ENCODE results near the gene ASCL4. TPM values are rescaled to one million over a fixed set of nuclear protein-coding genes. Genes with fewer than 3 reads are reported as not detected.

Gene ASCL4
- total and polyA plus RNA-seq, 2 experiments from 2014 or later = not detected

DNA sequence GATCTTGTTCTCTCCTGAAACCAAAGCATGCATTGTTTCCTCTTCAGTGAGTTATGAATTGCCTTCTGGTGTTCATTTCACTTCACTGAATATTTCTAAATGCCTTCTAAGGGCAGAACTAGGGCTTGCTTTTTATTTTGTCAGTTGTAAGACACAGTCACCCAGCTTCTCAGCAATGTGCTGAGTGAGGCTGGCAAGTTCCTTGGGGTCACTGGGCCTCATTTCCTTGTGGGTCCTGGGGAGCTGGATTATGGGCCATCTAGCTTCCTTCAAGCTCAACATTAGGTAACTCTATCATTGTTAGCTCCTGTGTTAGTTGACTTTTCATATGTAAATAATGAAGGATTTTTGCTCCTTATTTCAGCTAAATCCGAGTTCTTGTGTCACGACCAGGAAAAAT is 13.8 kb downstream of the ASCL4 start:
- Histone ChIP-seq H3K9me2 (ENCODE audit: insufficient read depth) (peaks cover 15% of the 10 kb centered on the region), H3K27me3 (ENCODE audit: insufficient read depth) (no peaks in the 10 kb centered on the region), H3K4me3 (no peak overlapping the region), H3K4me2 (no peak overlapping the region), H3K36me3 (ENCODE audit: insufficient read depth) (no peaks in the 10 kb centered on the region), H3K4me1 (ENCODE audit: insufficient read depth) (peaks cover 8% of the 10 kb centered on the region), H3K79me2 (replicated peaks; ENCODE audit: insufficient read depth) (no peaks in the 10 kb centered on the region), H4K20me1 (replicated peaks; ENCODE audit: insufficient read depth) (no peaks in the 10 kb centered on the region), H3K27ac (ENCODE audit: low read depth) (no peak overlapping the region), H2AFZ (peak overlapping the region; percentile 94), H3F3A (replicated peaks; ENCODE audit: low read depth) (no peaks in the 10 kb centered on the region)
- ATAC-seq (no peak), DNase-seq (ENCODE audit: low spot score) (no peak)
- Mint-ChIP-seq H3K27ac (no peak overlapping the region), H3K36me3 (ENCODE audit: low read depth) (peaks cover 8% of the 10 kb centered on the region; the same call in 1 of the 3 replicates), H3K4me3 (no peak overlapping the region), H3K4me1 (peaks cover 7% of the 10 kb centered on the region; the same call in 1 of the 3 replicates), H3K9me3 (peaks cover 26% of the 10 kb centered on the region), H3K27me3 (ENCODE audit: insufficient read depth, low read depth, poor library complexity) (peaks cover 1% of the 10 kb centered on the region)
- TF ChIP-seq, protein P1, sequence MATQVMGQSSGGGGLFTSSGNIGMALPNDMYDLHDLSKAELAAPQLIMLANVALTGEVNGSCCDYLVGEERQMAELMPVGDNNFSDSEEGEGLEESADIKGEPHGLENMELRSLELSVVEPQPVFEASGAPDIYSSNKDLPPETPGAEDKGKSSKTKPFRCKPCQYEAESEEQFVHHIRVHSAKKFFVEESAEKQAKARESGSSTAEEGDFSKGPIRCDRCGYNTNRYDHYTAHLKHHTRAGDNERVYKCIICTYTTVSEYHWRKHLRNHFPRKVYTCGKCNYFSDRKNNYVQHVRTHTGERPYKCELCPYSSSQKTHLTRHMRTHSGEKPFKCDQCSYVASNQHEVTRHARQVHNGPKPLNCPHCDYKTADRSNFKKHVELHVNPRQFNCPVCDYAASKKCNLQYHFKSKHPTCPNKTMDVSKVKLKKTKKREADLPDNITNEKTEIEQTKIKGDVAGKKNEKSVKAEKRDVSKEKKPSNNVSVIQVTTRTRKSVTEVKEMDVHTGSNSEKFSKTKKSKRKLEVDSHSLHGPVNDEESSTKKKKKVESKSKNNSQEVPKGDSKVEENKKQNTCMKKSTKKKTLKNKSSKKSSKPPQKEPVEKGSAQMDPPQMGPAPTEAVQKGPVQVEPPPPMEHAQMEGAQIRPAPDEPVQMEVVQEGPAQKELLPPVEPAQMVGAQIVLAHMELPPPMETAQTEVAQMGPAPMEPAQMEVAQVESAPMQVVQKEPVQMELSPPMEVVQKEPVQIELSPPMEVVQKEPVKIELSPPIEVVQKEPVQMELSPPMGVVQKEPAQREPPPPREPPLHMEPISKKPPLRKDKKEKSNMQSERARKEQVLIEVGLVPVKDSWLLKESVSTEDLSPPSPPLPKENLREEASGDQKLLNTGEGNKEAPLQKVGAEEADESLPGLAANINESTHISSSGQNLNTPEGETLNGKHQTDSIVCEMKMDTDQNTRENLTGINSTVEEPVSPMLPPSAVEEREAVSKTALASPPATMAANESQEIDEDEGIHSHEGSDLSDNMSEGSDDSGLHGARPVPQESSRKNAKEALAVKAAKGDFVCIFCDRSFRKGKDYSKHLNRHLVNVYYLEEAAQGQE (IDR thresholded peaks at IDR 0.05; ENCODE audit: unreplicated experiment) = no peak
- TF ChIP-seq ZNF114 (CRISPR knock-in tag; IDR thresholded peaks at IDR 0.05) = no peak
- no peak for TF ChIP-seq JUNB (IDR thresholded peaks at IDR 0.05; ENCODE audit: unreplicated experiment)
- TF ChIP-seq, protein P2, sequence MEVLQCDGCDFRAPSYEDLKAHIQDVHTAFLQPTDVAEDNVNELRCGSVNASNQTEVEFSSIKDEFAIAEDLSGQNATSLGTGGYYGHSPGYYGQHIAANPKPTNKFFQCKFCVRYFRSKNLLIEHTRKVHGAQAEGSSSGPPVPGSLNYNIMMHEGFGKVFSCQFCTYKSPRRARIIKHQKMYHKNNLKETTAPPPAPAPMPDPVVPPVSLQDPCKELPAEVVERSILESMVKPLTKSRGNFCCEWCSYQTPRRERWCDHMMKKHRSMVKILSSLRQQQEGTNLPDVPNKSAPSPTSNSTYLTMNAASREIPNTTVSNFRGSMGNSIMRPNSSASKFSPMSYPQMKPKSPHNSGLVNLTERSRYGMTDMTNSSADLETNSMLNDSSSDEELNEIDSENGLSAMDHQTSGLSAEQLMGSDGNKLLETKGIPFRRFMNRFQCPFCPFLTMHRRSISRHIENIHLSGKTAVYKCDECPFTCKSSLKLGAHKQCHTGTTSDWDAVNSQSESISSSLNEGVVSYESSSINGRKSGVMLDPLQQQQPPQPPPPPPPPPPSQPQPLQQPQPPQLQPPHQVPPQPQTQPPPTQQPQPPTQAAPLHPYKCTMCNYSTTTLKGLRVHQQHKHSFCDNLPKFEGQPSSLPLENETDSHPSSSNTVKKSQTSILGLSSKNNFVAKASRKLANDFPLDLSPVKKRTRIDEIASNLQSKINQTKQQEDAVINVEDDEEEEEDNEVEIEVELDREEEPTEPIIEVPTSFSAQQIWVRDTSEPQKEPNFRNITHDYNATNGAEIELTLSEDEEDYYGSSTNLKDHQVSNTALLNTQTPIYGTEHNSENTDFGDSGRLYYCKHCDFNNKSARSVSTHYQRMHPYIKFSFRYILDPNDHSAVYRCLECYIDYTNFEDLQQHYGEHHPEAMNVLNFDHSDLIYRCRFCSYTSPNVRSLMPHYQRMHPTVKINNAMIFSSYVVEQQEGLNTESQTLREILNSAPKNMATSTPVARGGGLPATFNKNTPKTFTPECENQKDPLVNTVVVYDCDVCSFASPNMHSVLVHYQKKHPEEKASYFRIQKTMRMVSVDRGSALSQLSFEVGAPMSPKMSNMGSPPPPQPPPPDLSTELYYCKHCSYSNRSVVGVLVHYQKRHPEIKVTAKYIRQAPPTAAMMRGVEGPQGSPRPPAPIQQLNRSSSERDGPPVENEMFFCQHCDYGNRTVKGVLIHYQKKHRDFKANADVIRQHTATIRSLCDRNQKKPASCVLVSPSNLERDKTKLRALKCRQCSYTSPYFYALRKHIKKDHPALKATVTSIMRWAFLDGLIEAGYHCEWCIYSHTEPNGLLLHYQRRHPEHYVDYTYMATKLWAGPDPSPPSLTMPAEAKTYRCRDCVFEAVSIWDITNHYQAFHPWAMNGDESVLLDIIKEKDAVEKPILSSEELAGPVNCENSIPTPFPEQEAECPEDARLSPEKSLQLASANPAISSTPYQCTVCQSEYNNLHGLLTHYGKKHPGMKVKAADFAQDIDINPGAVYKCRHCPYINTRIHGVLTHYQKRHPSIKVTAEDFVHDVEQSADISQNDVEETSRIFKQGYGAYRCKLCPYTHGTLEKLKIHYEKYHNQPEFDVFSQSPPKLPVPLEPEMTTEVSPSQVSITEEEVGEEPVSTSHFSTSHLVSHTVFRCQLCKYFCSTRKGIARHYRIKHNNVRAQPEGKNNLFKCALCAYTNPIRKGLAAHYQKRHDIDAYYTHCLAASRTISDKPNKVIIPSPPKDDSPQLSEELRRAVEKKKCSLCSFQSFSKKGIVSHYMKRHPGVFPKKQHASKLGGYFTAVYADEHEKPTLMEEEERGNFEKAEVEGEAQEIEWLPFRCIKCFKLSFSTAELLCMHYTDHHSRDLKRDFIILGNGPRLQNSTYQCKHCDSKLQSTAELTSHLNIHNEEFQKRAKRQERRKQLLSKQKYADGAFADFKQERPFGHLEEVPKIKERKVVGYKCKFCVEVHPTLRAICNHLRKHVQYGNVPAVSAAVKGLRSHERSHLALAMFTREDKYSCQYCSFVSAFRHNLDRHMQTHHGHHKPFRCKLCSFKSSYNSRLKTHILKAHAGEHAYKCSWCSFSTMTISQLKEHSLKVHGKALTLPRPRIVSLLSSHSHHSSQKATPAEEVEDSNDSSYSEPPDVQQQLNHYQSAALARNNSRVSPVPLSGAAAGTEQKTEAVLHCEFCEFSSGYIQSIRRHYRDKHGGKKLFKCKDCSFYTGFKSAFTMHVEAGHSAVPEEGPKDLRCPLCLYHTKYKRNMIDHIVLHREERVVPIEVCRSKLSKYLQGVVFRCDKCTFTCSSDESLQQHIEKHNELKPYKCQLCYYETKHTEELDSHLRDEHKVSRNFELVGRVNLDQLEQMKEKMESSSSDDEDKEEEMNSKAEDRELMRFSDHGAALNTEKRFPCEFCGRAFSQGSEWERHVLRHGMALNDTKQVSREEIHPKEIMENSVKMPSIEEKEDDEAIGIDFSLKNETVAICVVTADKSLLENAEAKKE (CRISPR knock-in tag; IDR thresholded peaks at IDR 0.05) = no peak
- TF ChIP-seq STAT1 (IDR thresholded peaks at IDR 0.05; ENCODE audit: unreplicated experiment) = no peak
- no peak for TF ChIP-seq POLR2AphosphoS5 (IDR thresholded peaks at IDR 0.05; ENCODE audit: low read depth)
- TF ChIP-seq, protein P3, sequence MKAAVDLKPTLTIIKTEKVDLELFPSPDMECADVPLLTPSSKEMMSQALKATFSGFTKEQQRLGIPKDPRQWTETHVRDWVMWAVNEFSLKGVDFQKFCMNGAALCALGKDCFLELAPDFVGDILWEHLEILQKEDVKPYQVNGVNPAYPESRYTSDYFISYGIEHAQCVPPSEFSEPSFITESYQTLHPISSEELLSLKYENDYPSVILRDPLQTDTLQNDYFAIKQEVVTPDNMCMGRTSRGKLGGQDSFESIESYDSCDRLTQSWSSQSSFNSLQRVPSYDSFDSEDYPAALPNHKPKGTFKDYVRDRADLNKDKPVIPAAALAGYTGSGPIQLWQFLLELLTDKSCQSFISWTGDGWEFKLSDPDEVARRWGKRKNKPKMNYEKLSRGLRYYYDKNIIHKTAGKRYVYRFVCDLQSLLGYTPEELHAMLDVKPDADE (IDR thresholded peaks at IDR 0.05) = no peak
- no peak for TF ChIP-seq CREB1 (CRISPR knock-in tag; IDR thresholded peaks at IDR 0.05; ENCODE audit: low read depth)
- TF ChIP-seq EZH2 (IDR thresholded peaks at IDR 0.05; ENCODE audit: low read depth, unreplicated experiment) = no peak
- no peak for TF ChIP-seq NANOG (IDR thresholded peaks at IDR 0.05; ENCODE audit: borderline replicate concordance)
- TF ChIP-seq, protein P4, sequence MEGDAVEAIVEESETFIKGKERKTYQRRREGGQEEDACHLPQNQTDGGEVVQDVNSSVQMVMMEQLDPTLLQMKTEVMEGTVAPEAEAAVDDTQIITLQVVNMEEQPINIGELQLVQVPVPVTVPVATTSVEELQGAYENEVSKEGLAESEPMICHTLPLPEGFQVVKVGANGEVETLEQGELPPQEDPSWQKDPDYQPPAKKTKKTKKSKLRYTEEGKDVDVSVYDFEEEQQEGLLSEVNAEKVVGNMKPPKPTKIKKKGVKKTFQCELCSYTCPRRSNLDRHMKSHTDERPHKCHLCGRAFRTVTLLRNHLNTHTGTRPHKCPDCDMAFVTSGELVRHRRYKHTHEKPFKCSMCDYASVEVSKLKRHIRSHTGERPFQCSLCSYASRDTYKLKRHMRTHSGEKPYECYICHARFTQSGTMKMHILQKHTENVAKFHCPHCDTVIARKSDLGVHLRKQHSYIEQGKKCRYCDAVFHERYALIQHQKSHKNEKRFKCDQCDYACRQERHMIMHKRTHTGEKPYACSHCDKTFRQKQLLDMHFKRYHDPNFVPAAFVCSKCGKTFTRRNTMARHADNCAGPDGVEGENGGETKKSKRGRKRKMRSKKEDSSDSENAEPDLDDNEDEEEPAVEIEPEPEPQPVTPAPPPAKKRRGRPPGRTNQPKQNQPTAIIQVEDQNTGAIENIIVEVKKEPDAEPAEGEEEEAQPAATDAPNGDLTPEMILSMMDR (conservative IDR thresholded peaks at IDR 0.05; ENCODE audit: low read depth in 2 of 2) = no peak
- no peak for TF ChIP-seq ZNF331 (CRISPR knock-in tag; IDR thresholded peaks at IDR 0.05; ENCODE audit: low read depth)
- no peak for TF ChIP-seq EZH2phosphoT487 (IDR thresholded peaks at IDR 0.05; ENCODE audit: unreplicated experiment)
